B cell (primary cell): Measurements from ENCODE around the gene PSAPL1. TPM values are rescaled to one million over a fixed set of nuclear protein-coding genes. Genes with fewer than 3 reads are reported as not detected.

ENCODE experiments used
- ATAC-seq: fragments of 200-7000 bp; cut with Tn5 transposase; one replicate; pipeline ENCODE4 v1.10.0; 2021; ENCODE audit warnings: low read depth, mild to moderate bottlenecking, moderate number of reproducible peaks, moderate library complexity
- CTCF ChIA-PET: fragments of 350-600 bp; sonication (Branson Sonifier 250); formaldehyde crosslinking; loops from one replicate; lab custom pipeline; 2021; ENCODE audit warnings: antibody characterized with exemption, inconsistent platforms; lab: Charles Lee
- POLR2A ChIA-PET: fragments of 350-600 bp; sonication (Branson Sonifier 250); formaldehyde crosslinking; loops from one replicate; lab custom pipeline; 2021; ENCODE audit warnings: antibody characterized with exemption; lab: Charles Lee
- DNase-seq: peaks from one replicate; pipeline ENCODE4 v3.0.0; 2013
- H2AFZ ChIP-seq: 2 replicates; pipeline ENCODE4 v1.6.1; 2012; ENCODE audit warnings: mild to moderate bottlenecking, low read depth, low read length; ENCODE audit not compliant: insufficient read depth, poor library complexity, severe bottlenecking
- H3K27ac ChIP-seq, 2 donors: 1 replicate in 1 of 2; 2 replicates in 1 of 2; pipeline ENCODE4 v1.5.1; 2012 to 2013; ENCODE audit warnings: low read length in 2 of 2, mild to moderate bottlenecking in 2 of 2, moderate library complexity in 1 of 2
- H3K27me3 ChIP-seq, 4 experiments: fragments of 200-600 bp in 1 of 4; sonication (generic) in 1 of 4; replicated peaks in 1 of 4; 1 replicate in 2 of 4; 2 replicates in 2 of 4; pipeline versions ENCODE4 v1.6.1 to v1.7.0; 2013 to 2016; ENCODE audit warnings: low read length in 3 of 4, mild to moderate bottlenecking in 2 of 4, mixed read lengths in 1 of 4, moderate library complexity in 1 of 4; ENCODE audit not compliant: insufficient read depth in 4 of 4, control insufficient read depth in 3 of 4; ENCODE audit errors: control extremely low read depth in 1 of 4
- H3K36me3 ChIP-seq, 2 experiments: replicated peaks in 1 of 2; 1 replicate in 1 of 2; 2 replicates in 1 of 2; pipeline versions ENCODE4 v1.6.1 to v1.7.1; 2013; ENCODE audit warnings: low read length in 1 of 2; ENCODE audit not compliant: insufficient read depth in 2 of 2, control insufficient read depth in 1 of 2; ENCODE audit errors: control extremely low read depth in 1 of 2, extremely low read depth in 1 of 2
- H3K4me1 ChIP-seq, 2 donors: fragments of 200-600 bp in 1 of 2; sonication (generic) in 1 of 2; 1 replicate in 1 of 2; 2 replicates in 1 of 2; pipeline versions ENCODE4 v1.5.1 to v1.6.1; 2013 to 2017; ENCODE audit warnings: low read length in 2 of 2; ENCODE audit not compliant: control insufficient read depth in 2 of 2, insufficient read depth in 2 of 2
- H3K4me2 ChIP-seq: replicated peaks from 2 replicates; pipeline ENCODE3; 2012; ENCODE audit warnings: mild to moderate bottlenecking, low read depth, low read length; ENCODE audit not compliant: poor library complexity, severe bottlenecking
- H3K4me3 ChIP-seq, 5 experiments: fragments of 200-600 bp in 1 of 5; sonication (generic) in 1 of 5; 1 replicate in 3 of 5; 2 replicates in 2 of 5; pipeline versions ENCODE4 v1.5.1 to v1.7.0; 2011 to 2016; ENCODE audit warnings: low read length in 4 of 5, mild to moderate bottlenecking in 4 of 5, low read depth in 2 of 5, control low read depth in 1 of 5, moderate library complexity in 1 of 5; ENCODE audit not compliant: insufficient read depth in 1 of 5; ENCODE audit errors: control extremely low read depth in 1 of 5, extremely low read depth in 1 of 5
- H3K79me2 ChIP-seq: fragments of 200-600 bp; sonication (generic); one replicate; pipeline ENCODE4 v1.6.0; 2016; ENCODE audit warnings: low read length; ENCODE audit not compliant: control insufficient read depth, insufficient read depth
- H3K9ac ChIP-seq: fragments of 200-600 bp; sonication (generic); 2 replicates; pipeline ENCODE4 v1.6.1; 2017; ENCODE audit warnings: mild to moderate bottlenecking, low read length, moderate library complexity
- H3K9me3 ChIP-seq, 3 donors: one replicate each; pipeline versions ENCODE4 v1.6.1 to v1.7.1; 2013; ENCODE audit warnings: low read length in 2 of 3; ENCODE audit not compliant: control insufficient read depth in 2 of 3, insufficient read depth in 1 of 3; ENCODE audit errors: control extremely low read depth in 1 of 3
- H4K20me1 ChIP-seq: 2 replicates; pipeline ENCODE4 v1.6.0; 2012; ENCODE audit warnings: mild to moderate bottlenecking, low read length; ENCODE audit not compliant: insufficient read depth, control insufficient read depth, poor library complexity, severe bottlenecking
- H3K27ac Mint-ChIP-seq: one replicate; pipeline ENCODE4 v1.8.0; 2021; ENCODE audit warnings: mixed read lengths
- H3K27me3 Mint-ChIP-seq: one replicate; pipeline ENCODE4 v1.8.0; 2021; ENCODE audit warnings: mixed read lengths
- H3K4me1 Mint-ChIP-seq: one replicate; pipeline ENCODE4 v1.8.0; 2021; ENCODE audit warnings: mixed read lengths
- H3K4me3 Mint-ChIP-seq: one replicate; pipeline ENCODE4 v1.8.0; 2021; ENCODE audit warnings: mixed read lengths
- H3K9me3 Mint-ChIP-seq: one replicate; pipeline ENCODE4 v1.8.0; 2022; ENCODE audit warnings: mixed read lengths; ENCODE audit not compliant: insufficient read depth
- CTCF ChIP-seq: fragments of 200-600 bp; IDR thresholded peaks from one replicate; pipeline ENCODE4 v1.8.0; 2022; ENCODE audit warnings: antibody characterized with exemption, mild to moderate bottlenecking
- EZH2 ChIP-seq: IDR thresholded peaks from 2 replicates; pipeline ENCODE4 v1.6.1; 2012; ENCODE audit warnings: borderline replicate concordance, low read depth, mild to moderate bottlenecking, moderate library complexity, low read length; ENCODE audit not compliant: insufficient read depth, poor library complexity, severe bottlenecking
- WGBS: methylation state at CpG from one replicate; pipeline ENCODE4 v1.1.5; 2013; ENCODE audit warnings: missing lambda C conversion rate; ENCODE audit not compliant: insufficient coverage; 5-methylcytosine and 5-hydroxymethylcytosine counted together
- intact Hi-C: fragments of 100-400 bp; cut with micrococcal nuclease; formaldehyde crosslinking; loops from one replicate; pipeline ENCODE4 v1.10.0; 2022
- polyA plus RNA-seq: library from polyadenylated mRNA; depleted of rRNA; stranded (reverse); fragments of >200 nt; gene quantifications from 2 replicates; pipeline ENCODE4 v1.2.3, GENCODE V29; 2012
- total RNA-seq, 2 donors: library from RNA; stranded (reverse); fragments of 120-200 nt in 1 of 2; gene quantifications; 1 replicate in 1 of 2; 2 replicates in 1 of 2; pipeline versions ENCODE4 v1.2.3 to v1.2.4, GENCODE V29; 2013 to 2022

Gene PSAPL1
- total and polyA plus RNA-seq, 2 donors (not counting 1 experiment from before 2014, with no cell fraction given), result not detected

- Histone ChIP-seq H3K79me2 (no peaks in the 10 kb centered on the region), H4K20me1 (no peaks in the 10 kb centered on the region), H3K36me3 (no peaks in the 10 kb centered on the region), H3K9me3 (peaks cover 0 to 17% (median 0%) of the 10 kb centered on the region in 3 donors), H3K4me2 (no peak overlapping the region), H3K4me3 (no peak overlapping the region), H3K27me3 (no peaks in the 10 kb centered on the region), H3K4me1 (no peaks in the 10 kb centered on the region), H3K27ac (no peak overlapping the region), H2AFZ (no peak overlapping the region), H3K9ac (no peak overlapping the region)
- DNase-seq (no peak), ATAC-seq (no peak)
- WGBS, result 72% methylated on average over 4 of the region's 6 CpGs
- ChIA-PET CTCF (no interaction called here), POLR2A (no interaction called here)
- Mint-ChIP-seq H3K27me3 (no peaks in the 10 kb centered on the region), H3K27ac (no peak overlapping the region), H3K4me3 (no peak overlapping the region), H3K4me1 (no peaks in the 10 kb centered on the region), H3K9me3 (no peaks in the 10 kb centered on the region)
- intact Hi-C loops, result no loop called here
- TF ChIP-seq EZH2, result no peak
- no peak for TF ChIP-seq CTCF
Observed at GRCh38 chr4:7451800-7452199, 17.1 kb upstream of the PSAPL1 start.

- H3K4me1 ChIP-seq, result no peaks in the 10 kb centered on the region
- H3K4me3 ChIP-seq, result no peak overlapping the region
- DNase-seq (no peak), ATAC-seq (no peak)
- H3K27me3 Mint-ChIP-seq, result no peaks in the 10 kb centered on the region
- CTCF ChIA-PET, result no interaction called here
- no peak overlapping the region for H2AFZ ChIP-seq
- H4K20me1 ChIP-seq, result no peaks in the 10 kb centered on the region
- POLR2A ChIA-PET, result no interaction called here
- WGBS, result 54% methylated on average over 2 of the region's 2 CpGs
- no peaks in the 10 kb centered on the region for H3K36me3 ChIP-seq
- H3K9me3 ChIP-seq, result peaks cover 0 to 16% (median 0%) of the 10 kb centered on the region in 3 donors
- no peak overlapping the region for H3K4me2 ChIP-seq
- no peaks in the 10 kb centered on the region for H3K27me3 ChIP-seq
- TF ChIP-seq EZH2, result no peak
- no peak overlapping the region for H3K9ac ChIP-seq
- no peak overlapping the region for H3K27ac Mint-ChIP-seq
- H3K4me3 Mint-ChIP-seq, result no peak overlapping the region
- no peaks in the 10 kb centered on the region for H3K9me3 Mint-ChIP-seq
- intact Hi-C loops, result no loop called here
- H3K27ac ChIP-seq, result no peak overlapping the region
- H3K4me1 Mint-ChIP-seq, result no peaks in the 10 kb centered on the region
- no peaks in the 10 kb centered on the region for H3K79me2 ChIP-seq
Observed at GRCh38 chr4:7451434-7451789, 16.7 kb upstream of the PSAPL1 start.
